OCI-LY3 (cell line): ENCODE results near the gene RNASE4.
"Not testable (repeated sequence)": the region's sequence is repeated elsewhere in the genome, so short reads cannot be mapped to it uniquely, and the experiment has no call there.

ENCODE experiments used
- H2AFZ ChIP-seq: fragments of 200-600, 300-600 bp; shearing (Covaris generic); 2 replicates; pipeline ENCODE4 v1.6.0; 2014; ENCODE audit warnings: antibody characterized with exemption, low read depth, low read length
- H3K27ac ChIP-seq: fragments of 200-600, 300-600 bp; sonication (generic); 2 replicates; pipeline ENCODE4 v1.5.1; 2014; ENCODE audit warnings: mild to moderate bottlenecking, low read length, moderate library complexity, mixed read lengths
- H3K27me3 ChIP-seq: fragments of 200-600, 300-600 bp; sonication (generic); 2 replicates; pipeline ENCODE4 v1.6.1; 2014; ENCODE audit warnings: low read depth, low read length, mixed read lengths
- H3K36me3 ChIP-seq: fragments of 200-600, 300-600 bp; sonication (generic); replicated peaks from 2 replicates; pipeline ENCODE3; 2014; ENCODE audit warnings: low read depth, low read length, mixed read lengths
- H3K4me1 ChIP-seq: fragments of 300-600, 200-600 bp; sonication (generic); 2 replicates; pipeline ENCODE4 v1.6.1; 2014; ENCODE audit warnings: low read length, mixed read lengths
- H3K4me2 ChIP-seq: fragments of 200-600, 300-600 bp; sonication (generic); 2 replicates; pipeline ENCODE4 v1.6.1; 2014; ENCODE audit warnings: low read length, mixed read lengths
- H3K4me3 ChIP-seq: fragments of 300-600, 200-600 bp; sonication (generic); 2 replicates; pipeline ENCODE4 v1.5.1; 2014; ENCODE audit warnings: antibody characterized with exemption, mild to moderate bottlenecking, low read length, moderate library complexity
- H3K79me2 ChIP-seq: fragments of 300-600, 200-600 bp; shearing (Covaris generic); 2 replicates; pipeline ENCODE4 v1.6.1; 2014; ENCODE audit warnings: mild to moderate bottlenecking, low read length, mixed read lengths
- H3K9ac ChIP-seq: fragments of 300-600, 200-600 bp; shearing (Covaris generic); 2 replicates; pipeline ENCODE4 v1.6.0; 2014; ENCODE audit warnings: mild to moderate bottlenecking, low read length, moderate library complexity
- H3K9me3 ChIP-seq: fragments of 200-600, 300-600 bp; shearing (Covaris generic); 2 replicates; pipeline ENCODE4 v1.6.1; 2014; ENCODE audit warnings: low read length, mixed read lengths; ENCODE audit not compliant: insufficient read depth
- H4K20me1 ChIP-seq: fragments of 200-600, 300-600 bp; sonication (generic); 2 replicates; pipeline ENCODE4 v1.6.1; 2016; ENCODE audit warnings: low read length, mixed read lengths; ENCODE audit not compliant: insufficient read depth
- CTCF ChIP-seq: fragments of 200-600, 300-600 bp; sonication (generic); IDR thresholded peaks from 2 replicates; pipeline ENCODE4 v1.5.1; 2014; ENCODE audit warnings: antibody characterized with exemption, low read length, low read depth
- EZH2phosphoT487 ChIP-seq: fragments of 200-600 bp; shearing (Covaris generic); IDR thresholded peaks from 2 replicates; pipeline ENCODE4 v1.6.1; 2018; ENCODE audit warnings: antibody characterized with exemption, mixed run types, low read depth

Gene RNASE4

GRCh38 chr14:20659813-20660395 is 24.5 kb upstream of the RNASE4 start:
- no peaks in the 10 kb centered on the region for H3K27me3 ChIP-seq
- no peaks in the 10 kb centered on the region for H3K36me3 ChIP-seq
- no peak overlapping the region for H3K4me2 ChIP-seq
- no peaks in the 10 kb centered on the region; the same call in 1 of the 2 replicates for H4K20me1 ChIP-seq
- H2AFZ ChIP-seq, result no peak overlapping the region
- H3K27ac ChIP-seq, result no peak overlapping the region
- no peak for TF ChIP-seq CTCF
- TF ChIP-seq EZH2phosphoT487, result no peak
- no peak overlapping the region for H3K4me3 ChIP-seq
- no peaks in the 10 kb centered on the region for H3K4me1 ChIP-seq
- H3K79me2 ChIP-seq, result no peaks in the 10 kb centered on the region
- no peak overlapping the region for H3K9ac ChIP-seq
- no peaks in the 10 kb centered on the region for H3K9me3 ChIP-seq

- H3K4me2 ChIP-seq, result no peak overlapping the region
- H2AFZ ChIP-seq, result no peak overlapping the region
- H3K9me3 ChIP-seq, result no peaks in the 10 kb centered on the region
- H3K4me1 ChIP-seq, result peaks cover 2% of the 10 kb centered on the region; the same call in 1 of the 2 replicates
- no peak for TF ChIP-seq CTCF
- no peak for TF ChIP-seq EZH2phosphoT487
- H3K4me3 ChIP-seq, result no peak overlapping the region
- no peaks in the 10 kb centered on the region for H3K79me2 ChIP-seq
- H4K20me1 ChIP-seq, result no peaks in the 10 kb centered on the region; the same call in 1 of the 2 replicates
- H3K27ac ChIP-seq, result no peak overlapping the region
- H3K27me3 ChIP-seq, result no peaks in the 10 kb centered on the region
- H3K36me3 ChIP-seq, result no peaks in the 10 kb centered on the region
- no peak overlapping the region for H3K9ac ChIP-seq
Observed at GRCh38 chr14:20661197-20661596, 23.2 kb upstream of the RNASE4 start.

- Histone ChIP-seq H2AFZ (no peak overlapping the region), H3K4me1 (peaks cover 19% of the 10 kb centered on the region), H3K36me3 (no peaks in the 10 kb centered on the region), H3K27ac (no peak overlapping the region), H3K79me2 (no peaks in the 10 kb centered on the region), H3K4me3 (no peak overlapping the region), H3K4me2 (no peak overlapping the region), H3K9ac (no peak overlapping the region), H3K27me3 (no peaks in the 10 kb centered on the region), H3K9me3 (no peaks in the 10 kb centered on the region), H4K20me1 (no peaks in the 10 kb centered on the region; the same call in 1 of the 2 replicates)
- peak; percentile 51 for TF ChIP-seq CTCF
- TF ChIP-seq EZH2phosphoT487, result no peak
Observed at GRCh38 chr14:20662968-20663732, 21.2 kb upstream of the RNASE4 start.

GRCh38 chr14:20666400-20666961 is 17.9 kb upstream of the RNASE4 start:
- H4K20me1 ChIP-seq, result not testable (repeated sequence)

More at GRCh38 chr14:20666400-20666961, 17.9 kb upstream of the RNASE4 start:
- peak overlapping the region; percentile 80 for H3K4me3 ChIP-seq
- H3K27me3 ChIP-seq, H3K9me3 ChIP-seq, H3K79me2 ChIP-seq, H3K36me3 ChIP-seq: not testable (repeated sequence)
- TF ChIP-seq CTCF, result peak; percentile 28; the same call in 1 of the 2 replicates
- peak overlapping the region; percentile 81; the same call in 1 of the 2 replicates for H2AFZ ChIP-seq
- H3K4me1 ChIP-seq, result peaks cover 26% of the 10 kb centered on the region
- H3K4me2 ChIP-seq, result peak overlapping the region; percentile 71
- peak overlapping the region; percentile 54 for H3K27ac ChIP-seq
- peak overlapping the region; percentile 73 for H3K9ac ChIP-seq
